ENCODE results near the gene FANCE.
A peak's percentile ranks its signal among the peaks of the same experiment; 100 is the strongest.

Gene FANCE

DNA sequence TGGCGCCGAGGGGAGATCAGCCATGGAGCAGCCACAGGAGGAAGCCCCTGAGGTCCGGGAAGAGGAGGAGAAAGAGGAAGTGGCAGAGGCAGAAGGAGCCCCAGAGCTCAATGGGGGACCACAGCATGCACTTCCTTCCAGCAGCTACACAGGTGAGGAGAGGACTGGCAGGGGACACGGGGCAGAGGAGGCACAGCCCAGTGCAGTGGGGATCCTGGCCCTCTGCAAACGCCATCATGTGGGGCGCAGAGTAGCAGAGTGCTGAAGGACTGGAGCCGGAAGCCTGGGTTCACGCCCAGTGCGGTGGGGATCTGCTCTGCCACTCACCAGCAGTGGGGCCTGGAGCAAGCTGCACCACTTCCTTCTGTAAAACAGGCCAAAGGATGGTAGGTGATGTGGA lies 41.1 kb upstream of the FANCE start:
- TF ChIP-seq CTCF (IDR thresholded peaks at IDR 0.05; ENCODE audit: low read depth, low read length, missing control alignments), result no peak
- DNase-seq (ENCODE audit: extremely low read depth, low read depth), result no peak

GRCh38 chr6:35412102-35412501 lies 40.0 kb upstream of the FANCE start:
- DNase-seq (ENCODE audit: extremely low read depth, low read depth), result no peak
- no peak for TF ChIP-seq CTCF (IDR thresholded peaks at IDR 0.05; ENCODE audit: low read depth, low read length, missing control alignments)

More for the DNA sequence above, 41.1 kb upstream of the FANCE start:
- H3K4me3 ChIP-seq (replicated peaks; ENCODE audit: low read depth, low read length), result no peak overlapping the region

DNA sequence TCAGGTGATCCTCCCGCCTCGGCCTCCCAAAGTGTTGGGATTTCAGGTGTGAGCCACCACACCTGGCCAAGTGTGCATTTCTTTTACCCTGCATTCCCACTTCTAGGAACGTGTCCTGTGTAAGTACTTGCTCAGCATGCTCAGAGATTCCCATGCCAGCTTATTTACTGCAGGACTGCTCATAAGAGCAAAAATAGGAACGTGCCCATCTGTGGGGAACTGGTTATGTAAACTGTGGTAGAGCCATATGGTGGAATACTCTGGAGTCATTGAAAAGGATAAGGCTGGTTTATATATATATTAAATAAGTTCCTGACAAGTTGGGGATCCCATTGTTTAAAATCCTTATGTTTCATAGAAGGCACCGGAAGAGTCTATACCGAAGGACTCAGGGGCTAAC lies 38.2 kb upstream of the FANCE start:
- no peak for DNase-seq (ENCODE audit: extremely low read depth, low read depth)
- H3K4me3 ChIP-seq (replicated peaks; ENCODE audit: low read depth, low read length), result no peak overlapping the region
- no peak for TF ChIP-seq CTCF (IDR thresholded peaks at IDR 0.05; ENCODE audit: low read depth, low read length, missing control alignments)

More at GRCh38 chr6:35412102-35412501, 40.0 kb upstream of the FANCE start:
- no peak overlapping the region for H3K4me3 ChIP-seq (replicated peaks; ENCODE audit: low read depth, low read length)

- TF ChIP-seq CTCF (IDR thresholded peaks at IDR 0.05; ENCODE audit: low read depth, low read length, missing control alignments), result peak; percentile 56
- DNase-seq (ENCODE audit: extremely low read depth, low read depth), result no peak
- no peak overlapping the region for H3K4me3 ChIP-seq (replicated peaks; ENCODE audit: low read depth, low read length)
Measured at GRCh38 chr6:35415065-35415891, 36.9 kb upstream of the FANCE start.

- DNase-seq (ENCODE audit: extremely low read depth, low read depth), result peak; percentile 7
- TF ChIP-seq CTCF (IDR thresholded peaks at IDR 0.05; ENCODE audit: low read depth, low read length, missing control alignments), result no peak
- no peak overlapping the region for H3K4me3 ChIP-seq (replicated peaks; ENCODE audit: low read depth, low read length)
Measured at GRCh38 chr6:35417979-35418661, 34.0 kb upstream of the FANCE start.

DNA sequence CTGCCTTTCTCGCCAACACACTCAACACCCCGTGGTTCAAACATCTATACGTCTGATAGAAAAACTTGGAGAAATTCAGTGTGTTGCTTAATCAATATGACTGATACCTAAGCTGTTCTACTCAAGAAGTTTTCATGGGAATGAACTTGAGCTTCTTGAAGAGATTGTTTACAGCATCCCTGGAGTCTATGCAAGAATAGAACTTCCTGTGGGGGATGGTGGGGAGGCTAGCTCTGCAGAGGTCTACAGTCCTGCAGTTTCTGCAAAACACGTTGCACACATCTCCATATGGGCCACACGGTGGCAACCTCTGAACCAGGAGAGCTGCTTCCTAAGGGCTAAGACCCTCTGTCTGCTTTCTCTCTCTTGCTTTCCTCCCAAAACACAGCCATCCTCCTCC lies 32.7 kb upstream of the FANCE start:
- no peak overlapping the region for H3K4me3 ChIP-seq (replicated peaks; ENCODE audit: low read depth, low read length)
- peak; percentile 77 for DNase-seq (ENCODE audit: extremely low read depth, low read depth)
- peak; percentile 40 for TF ChIP-seq CTCF (IDR thresholded peaks at IDR 0.05; ENCODE audit: low read depth, low read length, missing control alignments)

All from HFF-Myc (cell line).